Naive thymus-derived CD4-positive, alpha-beta T cell (primary cell): ENCODE data around the gene ROGDI. TPM values are rescaled to one million over a fixed set of nuclear protein-coding genes. Genes with fewer than 3 reads are reported as not detected.
A peak's percentile ranks its signal among the peaks of the same experiment; 100 is the strongest.

ENCODE experiments used
- ATAC-seq: fragments of 150-1000 bp; cut with Tn5 transposase; 2 replicates; pipeline ENCODE4 v1.10.0; 2021; ENCODE audit warnings: mild to moderate bottlenecking, moderate library complexity
- CTCF ChIA-PET: fragments of 350-600 bp; sonication (Branson Sonifier 250); formaldehyde crosslinking; loops from one replicate; lab custom pipeline; 2021; ENCODE audit warnings: antibody characterized with exemption; lab: Charles Lee
- POLR2A ChIA-PET: fragments of 350-600 bp; sonication (Branson Sonifier 250); formaldehyde crosslinking; loops from one replicate; lab custom pipeline; 2021; ENCODE audit warnings: antibody characterized with exemption, inconsistent platforms; lab: Charles Lee
- DNase-seq, 9 donors: peaks; one replicate each; pipeline versions ENCODE4 v3.0.0 to v3.0.0-alpha.2; 2020 to 2022; ENCODE audit warnings: mixed read lengths in 1 of 9
- H3K27ac ChIP-seq: one replicate; pipeline ENCODE4 v1.7.0; 2013; ENCODE audit warnings: mild to moderate bottlenecking, low read depth, low read length, moderate library complexity
- H3K27me3 ChIP-seq, 2 donors: one replicate each; pipeline ENCODE4 v1.7.0; 2013; ENCODE audit warnings: low read length in 2 of 2, mild to moderate bottlenecking in 2 of 2, moderate library complexity in 2 of 2; ENCODE audit not compliant: control insufficient read depth in 2 of 2, insufficient read depth in 2 of 2
- H3K36me3 ChIP-seq, 3 experiments: 1 replicate in 2 of 3; 2 replicates in 1 of 3; pipeline ENCODE4 v1.7.0; 2013; ENCODE audit warnings: low read length in 3 of 3, mild to moderate bottlenecking in 3 of 3, moderate library complexity in 1 of 3; ENCODE audit not compliant: insufficient read depth in 3 of 3, control insufficient read depth in 2 of 3
- H3K4me1 ChIP-seq, 2 donors: one replicate each; pipeline ENCODE4 v1.7.0; 2013; ENCODE audit warnings: low read length in 2 of 2, mild to moderate bottlenecking in 2 of 2, moderate library complexity in 1 of 2; ENCODE audit not compliant: control insufficient read depth in 2 of 2, insufficient read depth in 2 of 2
- H3K4me3 ChIP-seq: 2 replicates; pipeline ENCODE4 v1.7.0; 2013; ENCODE audit warnings: mild to moderate bottlenecking, low read length
- H3K9me3 ChIP-seq, 3 experiments: 1 replicate in 2 of 3; 2 replicates in 1 of 3; pipeline ENCODE4 v1.7.0; 2013; ENCODE audit warnings: low read length in 3 of 3; ENCODE audit not compliant: control insufficient read depth in 2 of 3
- H3K27ac Mint-ChIP-seq, 9 donors: one replicate each; pipeline ENCODE4 v1.8.0; 2020 to 2022; ENCODE audit warnings: mixed read lengths in 9 of 9, mild to moderate bottlenecking in 8 of 9, moderate library complexity in 5 of 9, inconsistent platforms in 2 of 9
- H3K27me3 Mint-ChIP-seq, 5 donors: one replicate each; pipeline ENCODE4 v1.8.0; 2021 to 2022; ENCODE audit warnings: mixed read lengths in 5 of 5, mild to moderate bottlenecking in 1 of 5
- H3K36me3 Mint-ChIP-seq, 5 donors: one replicate each; pipeline ENCODE4 v1.8.0; 2020 to 2022; ENCODE audit warnings: mixed read lengths in 5 of 5, mild to moderate bottlenecking in 3 of 5, inconsistent platforms in 1 of 5
- H3K4me1 Mint-ChIP-seq, 7 donors: one replicate each; pipeline ENCODE4 v1.8.0; 2020 to 2022; ENCODE audit warnings: mixed read lengths in 7 of 7, mild to moderate bottlenecking in 3 of 7, inconsistent platforms in 1 of 7
- H3K4me3 Mint-ChIP-seq, 10 donors: one replicate each; pipeline ENCODE4 v1.8.0; 2020 to 2022; ENCODE audit warnings: mild to moderate bottlenecking in 10 of 10, mixed read lengths in 10 of 10, moderate library complexity in 6 of 10, inconsistent platforms in 2 of 10
- H3K9me3 Mint-ChIP-seq, 11 donors: one replicate each; pipeline ENCODE4 v1.8.0; 2020 to 2022; ENCODE audit warnings: mixed read lengths in 11 of 11, mild to moderate bottlenecking in 4 of 11, inconsistent platforms in 1 of 11, moderate library complexity in 1 of 11
- intact Hi-C, 2 donors: fragments of 100-400 bp; cut with micrococcal nuclease; formaldehyde crosslinking; loops; one replicate each; pipeline ENCODE4 v1.15.1; 2023
- polyA plus RNA-seq, 2 donors: library from polyadenylated mRNA; unstranded; fragments of 300-500 nt; fragmentation: Illumina TruSeq; gene quantifications; one replicate each; pipeline ENCODE4 v1.2.3, GENCODE V29; 2021
- total RNA-seq, 6 experiments: library from RNA in 5 of 6; stranded (reverse) in 5 of 6; gene quantifications; 1 replicate in 5 of 6; 2 replicates in 1 of 6; pipeline ENCODE4 v1.2.3 and lab custom pipeline; 2021 to 2026

Gene ROGDI
- total and polyA plus RNA-seq, 7 experiments from 2014 or later = 7.4 to 29.0 (median 8.6) TPM

GRCh38 chr16:4802659-4803287 is 340 bp upstream of the ROGDI start:
- intact Hi-C loops = loop anchor here (1.0 to 10.0 kb wide), 15 partner anchors 34 to 1648 kb away; partner anchors contain the start of genes ANKS3 (in 2 of the 2), DNAAF8 (in 2 of the 2), GLYR1 (in 2 of the 2) and MGRN1 (in 2 of the 2)
- no peaks in the 10 kb centered on the region for H3K27me3 Mint-ChIP-seq
- peak overlapping the region; percentile 81 to 86 (median 86) for H3K4me3 Mint-ChIP-seq
- H3K36me3 Mint-ChIP-seq = peaks cover 3 to 11% (median 6%) of the 10 kb centered on the region in 5 donors
- DNase-seq (peak; percentile 82 to 97 (median 93)), ATAC-seq (peak; percentile 93)
- no peaks in the 10 kb centered on the region for H3K27me3 ChIP-seq
- POLR2A ChIA-PET = interaction anchor here (1.0 to 3.3 kb wide), 6 partner anchors 34 to 187 kb away, joined by 4 to 27 read pairs (median 14); partner anchors contain the start of genes ANKS3, DNAAF8, GLYR1 and UBN1
- peaks cover 0 to 27% (median 3%) of the 10 kb centered on the region in 3 experiments for H3K36me3 ChIP-seq
- CTCF ChIA-PET = interaction anchor here (0.5 to 0.9 kb wide), 4 partner anchors 15 to 186 kb away, joined by 3 to 4 read pairs (median 3); partner anchors contain the start of genes ANKS3 and DNAAF8
- peak overlapping the region; percentile 79 for H3K4me3 ChIP-seq
- no peaks in the 10 kb centered on the region for H3K9me3 Mint-ChIP-seq
- H3K27ac ChIP-seq = peak overlapping the region; percentile 60
- peaks cover 10 to 18% of the 10 kb centered on the region in 2 donors for H3K4me1 ChIP-seq
- peak overlapping the region in 8 of 9 donors; percentile 36 to 84 (median 74) for H3K27ac Mint-ChIP-seq
- peaks cover 7 to 19% (median 12%) of the 10 kb centered on the region in 7 donors for H3K4me1 Mint-ChIP-seq
- H3K9me3 ChIP-seq = no peaks in the 10 kb centered on the region

GRCh38 chr16:4801051-4801961 is 1.1 kb downstream of the ROGDI start:
- Histone ChIP-seq H3K4me3 (peak overlapping the region; percentile 79), H3K9me3 (no peaks in the 10 kb centered on the region), H3K27me3 (no peaks in the 10 kb centered on the region), H3K27ac (peak overlapping the region; percentile 75), H3K36me3 (peaks cover 0 to 21% (median 0%) of the 10 kb centered on the region in 3 experiments), H3K4me1 (peaks cover 10 to 18% of the 10 kb centered on the region in 2 donors)
- Mint-ChIP-seq H3K36me3 (peaks cover 0 to 4% (median 3%) of the 10 kb centered on the region in 5 donors), H3K9me3 (no peaks in the 10 kb centered on the region), H3K4me1 (peaks cover 7 to 19% (median 12%) of the 10 kb centered on the region in 7 donors), H3K27me3 (no peaks in the 10 kb centered on the region), H3K4me3 (peak overlapping the region; percentile 81 to 89 (median 86)), H3K27ac (peak overlapping the region; percentile 69 to 93 (median 89))
- ChIA-PET CTCF (interaction anchor here (0.6 kb wide), 2 partner anchors 28 to 33 kb away, joined by 3 read pairs; no protein-coding TSS in a partner anchor), POLR2A (interaction anchor here (0.6 to 3.3 kb wide), 4 partner anchors 33 to 67 kb away, joined by 4 to 27 read pairs (median 16); partner anchors contain the start of genes ANKS3, DNAAF8 and ZNF500)
- DNase-seq (peak in 1 of 9 donors; percentile 5), ATAC-seq (no peak)
- intact Hi-C loops = loop anchor here in 1 of 2 donors (10.0 kb wide), 1 partner anchor 1647 kb away; no protein-coding TSS in a partner anchor

GRCh38 chr16:4800290-4801041 is 2.0 kb downstream of the ROGDI start:
- Histone ChIP-seq H3K4me3 (no peak overlapping the region), H3K27ac (no peak overlapping the region), H3K36me3 (peaks cover 0 to 21% (median 0%) of the 10 kb centered on the region in 3 experiments), H3K9me3 (no peaks in the 10 kb centered on the region), H3K27me3 (no peaks in the 10 kb centered on the region), H3K4me1 (peaks cover 10 to 18% of the 10 kb centered on the region in 2 donors)
- ChIA-PET POLR2A (interaction anchor here (2.5 kb wide), 1 partner anchor 66 kb away, joined by 16 read pairs; the partner anchor contains the start of genes ANKS3 and DNAAF8), CTCF (interaction anchor here (0.6 kb wide), 2 partner anchors 28 to 1054 kb away, joined by 3 read pairs; no protein-coding TSS in a partner anchor)
- Mint-ChIP-seq H3K36me3 (peaks cover 0 to 4% (median 0%) of the 10 kb centered on the region in 5 donors), H3K9me3 (no peaks in the 10 kb centered on the region), H3K27ac (peak overlapping the region in 8 of 9 donors; percentile 45 to 90 (median 73)), H3K4me1 (peaks cover 7 to 19% (median 12%) of the 10 kb centered on the region in 7 donors), H3K27me3 (no peaks in the 10 kb centered on the region), H3K4me3 (peak overlapping the region in 9 of 10 donors; percentile 19 to 86 (median 53))
- ATAC-seq (no peak), DNase-seq (no peak)
- intact Hi-C loops = loop anchor here in 1 of 2 donors (10.0 kb wide), 1 partner anchor 1646 kb away; no protein-coding TSS in a partner anchor

DNA sequence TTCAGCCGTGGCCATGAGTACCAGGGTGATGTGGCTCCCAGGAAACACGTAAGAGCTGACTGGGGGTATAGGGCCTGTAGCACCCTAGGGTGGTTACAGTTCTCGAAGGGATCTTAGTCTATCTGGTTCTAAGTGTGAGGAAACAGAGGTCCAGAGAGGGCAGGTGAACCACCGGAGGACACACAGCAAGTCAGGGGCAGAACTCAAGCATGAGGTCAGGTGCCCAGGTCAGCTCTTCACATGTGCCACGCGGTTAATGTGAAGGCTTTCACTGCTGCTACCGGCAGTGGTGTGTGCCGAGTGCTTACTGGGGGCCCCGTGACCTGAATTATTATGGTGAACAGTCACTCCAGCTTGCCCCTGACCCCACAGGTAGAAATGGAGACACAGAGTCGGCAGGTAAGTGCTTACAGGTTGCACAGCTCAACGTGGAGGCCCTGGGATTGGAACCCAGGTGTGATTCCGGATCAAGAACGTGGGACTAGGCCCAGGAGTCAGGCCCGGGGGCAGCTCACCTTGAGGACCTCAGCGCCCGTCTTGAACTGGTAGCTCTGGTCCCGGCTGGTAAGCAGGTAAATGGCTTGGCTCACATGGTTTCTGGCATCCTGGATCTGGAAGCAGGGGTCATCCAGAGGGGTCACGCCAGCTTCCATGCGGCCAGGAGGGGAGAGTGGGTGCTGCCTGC is 3.1 kb downstream of the ROGDI start:
- Mint-ChIP-seq H3K36me3 (peaks cover 0 to 2% (median 0%) of the 10 kb centered on the region in 5 donors), H3K9me3 (no peaks in the 10 kb centered on the region), H3K27me3 (no peaks in the 10 kb centered on the region), H3K27ac (peak overlapping the region in 2 of 9 donors; percentile 51 to 65), H3K4me1 (peaks cover 7 to 19% (median 12%) of the 10 kb centered on the region in 7 donors), H3K4me3 (peak overlapping the region in 2 of 10 donors; percentile 29 to 50)
- Histone ChIP-seq H3K27me3 (no peaks in the 10 kb centered on the region), H3K9me3 (no peaks in the 10 kb centered on the region), H3K36me3 (peaks cover 0 to 9% (median 0%) of the 10 kb centered on the region in 3 experiments), H3K27ac (no peak overlapping the region), H3K4me1 (peaks cover 10 to 18% of the 10 kb centered on the region in 2 donors), H3K4me3 (no peak overlapping the region)
- intact Hi-C loops = no loop called here
- ATAC-seq (no peak), DNase-seq (no peak)
- ChIA-PET POLR2A (interaction anchor here (0.6 to 1.1 kb wide), 2 partner anchors 31 to 65 kb away, joined by 3 to 5 read pairs; partner anchors contain the start of genes ANKS3 and DNAAF8), CTCF (interaction anchor here (0.6 kb wide), 1 partner anchor 1053 kb away, joined by 3 read pairs; no protein-coding TSS in a partner anchor)

- Histone ChIP-seq H3K4me1 (peaks cover 9 to 17% of the 10 kb centered on the region in 2 donors), H3K27ac (no peak overlapping the region), H3K36me3 (peaks cover 0 to 8% (median 0%) of the 10 kb centered on the region in 3 experiments), H3K27me3 (no peaks in the 10 kb centered on the region), H3K9me3 (no peaks in the 10 kb centered on the region), H3K4me3 (no peak overlapping the region)
- Mint-ChIP-seq H3K4me1 (peaks cover 7 to 17% (median 12%) of the 10 kb centered on the region in 7 donors), H3K4me3 (no peak overlapping the region), H3K27ac (peak overlapping the region in 1 of 9 donors; percentile 8), H3K27me3 (no peaks in the 10 kb centered on the region), H3K9me3 (no peaks in the 10 kb centered on the region), H3K36me3 (no peaks in the 10 kb centered on the region)
- ChIA-PET POLR2A (interaction anchor here (0.6 kb wide), 1 partner anchor 30 kb away, joined by 5 read pairs; no protein-coding TSS in a partner anchor), CTCF (no interaction called here)
- intact Hi-C loops = no loop called here
- ATAC-seq = no peak
- no peak for DNase-seq
These were observed 4.0 kb downstream of the ROGDI start for GRCh38 chr16:4798456-4798855.
